Mammary epithelial cell (primary cell): ENCODE measurements around the gene MRRF.

Experiments used
- CTCF ChIP-seq, 2 donors: IDR thresholded peaks in 1 of 2; conservative IDR thresholded peaks in 1 of 2; 2 replicates each; pipeline ENCODE4 v1.5.1; 2011 to 2012; ENCODE audit warnings: inconsistent platforms in 2 of 2, low read length in 2 of 2, mild to moderate bottlenecking in 2 of 2, control low read depth in 1 of 2, low read depth in 1 of 2; ENCODE audit not compliant: insufficient read depth in 1 of 2; ENCODE audit errors: extremely low read depth in 1 of 2
- EZH2 ChIP-seq: IDR thresholded peaks from 2 replicates; pipeline ENCODE4 v1.6.1; 2012; ENCODE audit warnings: low read length, inconsistent platforms, borderline replicate concordance

- TF ChIP-seq CTCF (conservative IDR thresholded peaks at IDR 0.05 in 1 of 2, IDR thresholded peaks at IDR 0.05 in 1 of 2; ENCODE audit: extremely low read depth in 1 of 2, insufficient read depth in 1 of 2, low read depth in 1 of 2, low read length in 2 of 2) (no peak), EZH2 (no peak)
Measured at GRCh38 chr9:122263699-122264349, 858 bp upstream of the MRRF start.
